ENCODE data around the gene PRKG1. TPM values are rescaled to one million over a fixed set of nuclear protein-coding genes. Genes with fewer than 3 reads are reported as not detected.

The PRKG1 gene
- total RNA-seq, 4 donors from 2014 or later: 0.63 to 4.3 (median 2.1) TPM

DNA sequence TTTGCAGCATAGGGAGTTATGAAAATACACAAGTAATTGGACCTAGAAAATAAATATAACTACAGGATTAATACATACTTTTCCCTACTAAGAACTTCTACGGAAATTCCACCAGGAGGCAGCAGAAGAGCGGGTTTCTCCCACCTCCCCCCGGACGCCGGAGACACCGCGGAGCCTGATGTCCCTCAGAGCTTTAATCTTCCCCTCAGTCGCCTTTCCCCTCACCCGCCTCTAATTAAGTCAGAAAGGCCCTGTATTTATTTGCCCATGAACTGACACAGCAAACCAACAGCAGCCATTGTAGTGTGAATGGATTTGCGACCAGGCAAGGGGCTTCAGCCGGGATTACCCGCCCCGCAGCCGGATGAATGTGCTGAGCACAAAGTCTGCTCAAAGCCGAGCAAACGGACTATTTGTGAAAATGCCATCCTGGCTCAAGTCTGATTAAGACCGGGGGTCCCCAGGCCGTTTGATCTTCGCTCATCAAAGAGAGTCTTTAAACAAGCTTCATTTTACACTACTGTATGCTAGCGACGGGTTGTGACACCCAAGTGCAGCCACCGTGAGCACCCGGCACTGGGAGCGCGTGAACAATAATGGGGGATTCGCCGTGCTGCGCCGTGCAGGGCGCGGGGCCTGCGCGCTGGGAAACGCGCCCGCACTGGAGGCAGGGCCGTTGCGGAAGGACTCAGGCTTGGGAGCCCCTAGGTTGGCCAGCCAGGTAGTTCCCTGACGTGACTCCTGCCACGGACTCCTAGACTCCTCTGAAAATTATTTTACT lies 1234.2 kb downstream of the PRKG1 start:
- intact Hi-C loops (cut with DNase I; ENCODE audit: low total_unique reads): no loop called here
- TF ChIP-seq CTCF (IDR thresholded peaks at IDR 0.05) (peak in 1 of 3 donors; percentile 19), POLR2A (IDR thresholded peaks at IDR 0.05) (no peak)
- H3K4me3 ChIP-seq (ENCODE audit: low read depth, poor library complexity, severe bottlenecking): no peak overlapping the region
- peak; percentile 30 to 89 for DNase-seq (ENCODE audit: low spot score in 2 of 2)
- WGBS, 2 donors: 6 to 7% methylated on average over 40 of the region's 40 CpGs

DNA sequence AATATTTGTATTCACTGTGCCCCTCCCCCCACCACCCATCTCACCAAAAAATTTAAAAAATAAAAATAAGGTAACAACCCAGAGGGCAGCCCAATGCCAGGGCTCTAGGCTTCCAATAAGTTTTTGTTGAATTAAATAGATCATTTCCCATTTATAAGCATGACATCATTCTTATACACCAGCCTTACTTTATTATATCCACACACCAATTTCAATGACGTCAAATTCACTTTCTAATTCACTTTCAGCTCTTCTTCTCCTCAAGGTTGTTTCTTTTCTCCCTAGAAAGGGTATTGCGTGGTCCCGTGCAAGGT lies 1238.6 kb downstream of the PRKG1 start:
- intact Hi-C loops (cut with DNase I; ENCODE audit: low total_unique reads): loop anchor here (10.0 kb wide), 1 partner anchor 172 kb away; no protein-coding TSS in a partner anchor
- TF ChIP-seq CTCF (IDR thresholded peaks at IDR 0.05) (no peak), POLR2A (IDR thresholded peaks at IDR 0.05) (no peak)
- DNase-seq (ENCODE audit: low spot score in 2 of 2): no peak
- WGBS, 2 donors: 21 to 31% methylated on average over 3 of the region's 3 CpGs
- H3K4me3 ChIP-seq (ENCODE audit: low read depth, poor library complexity, severe bottlenecking): no peak overlapping the region

DNA sequence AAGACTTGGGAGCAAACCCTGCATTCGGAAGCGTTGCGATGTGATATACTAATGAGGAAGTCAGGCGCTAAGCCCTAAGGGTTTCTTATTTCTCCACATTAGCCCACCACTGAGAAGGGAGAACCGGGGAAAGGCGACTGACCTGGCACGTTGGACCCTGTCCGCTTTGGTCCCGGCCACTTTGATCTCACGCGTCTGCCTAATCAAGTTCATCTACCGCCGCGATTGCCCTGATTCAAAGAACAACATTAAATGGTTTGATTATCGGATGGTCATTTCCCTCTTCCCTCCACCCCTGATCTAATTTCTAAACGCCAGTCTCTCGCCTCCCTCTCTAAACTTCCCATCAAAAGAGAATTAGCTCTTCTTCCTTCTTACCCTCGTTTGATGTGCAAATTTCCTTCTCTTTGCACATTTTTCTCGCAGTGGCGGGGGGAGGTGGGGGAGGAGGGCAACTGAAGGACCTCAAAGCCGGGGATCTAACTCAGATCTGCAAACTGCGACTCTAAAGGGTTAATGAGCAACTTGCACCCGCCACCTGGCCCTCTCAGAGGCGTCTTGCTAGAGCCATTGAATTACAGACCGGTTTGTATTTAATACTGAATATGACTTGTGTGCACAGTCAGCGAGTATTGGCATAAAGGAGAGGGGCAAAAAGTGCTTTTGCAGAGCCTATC lies 1239.1 kb downstream of the PRKG1 start:
- WGBS, 2 donors: 8 to 11% methylated on average over 26 of the region's 26 CpGs
- no peak for DNase-seq (ENCODE audit: low spot score in 2 of 2)
- intact Hi-C loops (cut with DNase I; ENCODE audit: low total_unique reads): loop anchor here (10.0 kb wide), 1 partner anchor 171 kb away; no protein-coding TSS in a partner anchor
- peak overlapping the region; percentile 31 for H3K4me3 ChIP-seq (ENCODE audit: low read depth, poor library complexity, severe bottlenecking)
- no peak for TF ChIP-seq POLR2A (IDR thresholded peaks at IDR 0.05)
- TF ChIP-seq CTCF (IDR thresholded peaks at IDR 0.05): no peak

GRCh38 chr10:52313933-52314821 lies 1239.9 kb downstream of the PRKG1 start, which contains the start of gene DKK1:
Gene DKK1, plus strand, starts transcription at chr10:52314281. Its CDS starts 154 bp downstream, at chr10:52314435.
- TF ChIP-seq CTCF (IDR thresholded peaks at IDR 0.05) (peak in 1 of 3 donors; percentile 27), POLR2A (IDR thresholded peaks at IDR 0.05) (peak in 1 of 2 donors; percentile 2)
- WGBS, 2 donors: 2% methylated on average over 46 to 53 of the region's 55 CpGs
- peak; percentile 61 to 90 for DNase-seq (ENCODE audit: low spot score in 2 of 2)
- intact Hi-C loops (cut with DNase I; ENCODE audit: low total_unique reads): loop anchor here (10.0 kb wide), 1 partner anchor 171 kb away; no protein-coding TSS in a partner anchor
- H3K4me3 ChIP-seq (ENCODE audit: low read depth, poor library complexity, severe bottlenecking): peak within 1 kb of the TSS; percentile 31

DNA sequence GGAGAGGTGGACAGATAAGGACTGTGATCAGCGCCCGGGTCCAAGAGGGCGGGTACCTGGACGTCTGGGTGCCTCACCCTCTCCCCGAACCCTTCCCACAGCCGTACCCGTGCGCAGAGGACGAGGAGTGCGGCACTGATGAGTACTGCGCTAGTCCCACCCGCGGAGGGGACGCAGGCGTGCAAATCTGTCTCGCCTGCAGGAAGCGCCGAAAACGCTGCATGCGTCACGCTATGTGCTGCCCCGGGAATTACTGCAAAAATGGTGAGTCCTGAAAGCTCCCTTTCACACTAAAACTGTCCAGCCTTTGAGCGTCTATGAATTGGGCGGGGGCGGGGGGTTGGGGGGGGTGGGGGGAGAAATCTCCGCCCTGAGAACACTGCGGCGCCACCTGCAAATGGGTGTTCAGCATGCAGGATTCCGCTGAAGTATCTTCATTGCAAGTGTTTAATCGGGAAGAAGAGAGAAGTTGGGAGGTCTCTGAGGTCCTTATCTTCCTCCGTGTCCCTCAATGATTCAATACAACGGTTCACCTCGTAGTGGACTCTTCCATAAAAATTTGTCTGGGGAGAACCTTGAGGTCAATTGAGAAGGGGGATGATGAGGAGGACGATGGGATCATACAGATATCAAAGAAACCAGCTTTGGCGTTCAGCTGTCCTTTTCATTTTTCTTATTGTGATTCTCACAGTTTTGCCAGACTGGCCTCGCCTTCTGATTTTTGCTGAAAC lies 1240.7 kb downstream of the PRKG1 start:
- intact Hi-C loops (cut with DNase I; ENCODE audit: low total_unique reads): loop anchor here (10.0 kb wide), 1 partner anchor 170 kb away; no protein-coding TSS in a partner anchor
- H3K4me3 ChIP-seq (ENCODE audit: low read depth, poor library complexity, severe bottlenecking): peak overlapping the region; percentile 31
- DNase-seq (ENCODE audit: low spot score in 2 of 2): no peak
- WGBS, 2 donors: 8 to 11% methylated on average over 29 to 36 of the region's 36 CpGs
- TF ChIP-seq CTCF (IDR thresholded peaks at IDR 0.05): no peak
- TF ChIP-seq POLR2A (IDR thresholded peaks at IDR 0.05): no peak
